Parathyroid adenoma (tissue), 2 donors: ENCODE results near the gene ASAP3.

Source experiments
- H2AFZ ChIP-seq: fragments of 300-600 bp; sonication (generic); one replicate; pipeline ENCODE4 v1.7.0; 2017; ENCODE audit warnings: antibody characterized with exemption, mild to moderate bottlenecking
- H3K27ac ChIP-seq: fragments of 300-600 bp; sonication (generic); one replicate; pipeline ENCODE4 v1.7.0; 2017
- H3K27me3 ChIP-seq: fragments of 300-600 bp; sonication (generic); one replicate; pipeline ENCODE4 v1.7.0; 2017; ENCODE audit warnings: low read length; ENCODE audit not compliant: control insufficient read depth, insufficient read depth
- H3K36me3 ChIP-seq: fragments of 300-600 bp; sonication (generic); one replicate; pipeline ENCODE4 v1.7.0; 2017; ENCODE audit warnings: low read length; ENCODE audit not compliant: control insufficient read depth, insufficient read depth
- H3K4me1 ChIP-seq: fragments of 300-600 bp; sonication (generic); one replicate; pipeline ENCODE4 v1.7.0; 2017; ENCODE audit warnings: control low read depth
- H3K4me2 ChIP-seq: fragments of 300-600 bp; sonication (generic); one replicate; pipeline ENCODE4 v1.7.0; 2017; ENCODE audit warnings: low read length
- H3K4me3 ChIP-seq: fragments of 300-600 bp; sonication (generic); one replicate; pipeline ENCODE4 v1.7.0; 2017; ENCODE audit warnings: low read depth, low read length
- H3K79me2 ChIP-seq: fragments of 300-600 bp; sonication (generic); one replicate; pipeline ENCODE4 v1.7.0; 2017; ENCODE audit warnings: control low read depth
- H3K9ac ChIP-seq: fragments of 300-600 bp; sonication (generic); one replicate; pipeline ENCODE4 v1.7.0; 2017; ENCODE audit warnings: mild to moderate bottlenecking
- H3K9me3 ChIP-seq: fragments of 300-600 bp; sonication (generic); one replicate; pipeline ENCODE4 v1.7.0; 2017; ENCODE audit warnings: low read length; ENCODE audit not compliant: control insufficient read depth
- CTCF ChIP-seq: fragments of 300-600 bp; sonication (generic); IDR thresholded peaks from one replicate; pipeline ENCODE4 v1.7.0; 2017; ENCODE audit warnings: antibody characterized with exemption, mild to moderate bottlenecking
- donor health status: primary hyperparathyroidism.

Gene ASAP3

GRCh38 chr1:23438545-23438944 is 45.4 kb downstream of the ASAP3 start:
- Histone ChIP-seq H3K27me3 (no peaks in the 10 kb centered on the region), H3K9me3 (no peaks in the 10 kb centered on the region), H3K36me3 (no peaks in the 10 kb centered on the region), H3K4me3 (no peak overlapping the region), H3K4me2 (no peak overlapping the region), H3K9ac (no peak overlapping the region), H3K4me1 (no peaks in the 10 kb centered on the region), H3K79me2 (no peaks in the 10 kb centered on the region), H2AFZ (no peak overlapping the region), H3K27ac (no peak overlapping the region)
- no peak for TF ChIP-seq CTCF

- H3K9me3 ChIP-seq = no peaks in the 10 kb centered on the region
- no peaks in the 10 kb centered on the region for H3K79me2 ChIP-seq
- H3K36me3 ChIP-seq = no peaks in the 10 kb centered on the region
- TF ChIP-seq CTCF = no peak
- no peak overlapping the region for H3K4me2 ChIP-seq
- no peak overlapping the region for H3K27ac ChIP-seq
- H3K4me1 ChIP-seq = no peaks in the 10 kb centered on the region
- H2AFZ ChIP-seq = no peak overlapping the region
- H3K9ac ChIP-seq = no peak overlapping the region
- H3K4me3 ChIP-seq = no peak overlapping the region
- no peaks in the 10 kb centered on the region for H3K27me3 ChIP-seq
These were observed 46.7 kb downstream of the ASAP3 start for GRCh38 chr1:23437355-23437664.

- no peak overlapping the region for H3K27ac ChIP-seq
These were observed 47.2 kb downstream of the ASAP3 start for GRCh38 chr1:23436520-23437354.

GRCh38 chr1:23434260-23434775 is 49.7 kb downstream of the ASAP3 start:
- Histone ChIP-seq H3K4me1 (no peaks in the 10 kb centered on the region), H3K9ac (no peak overlapping the region), H3K27ac (no peak overlapping the region), H3K27me3 (no peaks in the 10 kb centered on the region), H3K79me2 (no peaks in the 10 kb centered on the region), H2AFZ (no peak overlapping the region), H3K9me3 (no peaks in the 10 kb centered on the region), H3K36me3 (no peaks in the 10 kb centered on the region), H3K4me2 (no peak overlapping the region), H3K4me3 (no peak overlapping the region)
- TF ChIP-seq CTCF = no peak

More at GRCh38 chr1:23436520-23437354, 47.2 kb downstream of the ASAP3 start:
- no peak overlapping the region for H3K4me2 ChIP-seq
- no peaks in the 10 kb centered on the region for H3K79me2 ChIP-seq
- no peak for TF ChIP-seq CTCF
- no peak overlapping the region for H2AFZ ChIP-seq
- H3K27me3 ChIP-seq = no peaks in the 10 kb centered on the region
- no peak overlapping the region for H3K4me3 ChIP-seq
- H3K4me1 ChIP-seq = no peaks in the 10 kb centered on the region
- no peaks in the 10 kb centered on the region for H3K9me3 ChIP-seq
- H3K9ac ChIP-seq = no peak overlapping the region
- H3K36me3 ChIP-seq = no peaks in the 10 kb centered on the region

GRCh38 chr1:23433122-23433521 is 50.9 kb downstream of the ASAP3 start:
- no peak overlapping the region for H3K27ac ChIP-seq
- no peak overlapping the region for H3K4me2 ChIP-seq
- no peak overlapping the region for H2AFZ ChIP-seq
- no peak for TF ChIP-seq CTCF
- H3K36me3 ChIP-seq = no peaks in the 10 kb centered on the region
- H3K27me3 ChIP-seq = no peaks in the 10 kb centered on the region
- no peaks in the 10 kb centered on the region for H3K79me2 ChIP-seq
- H3K9ac ChIP-seq = no peak overlapping the region
- no peaks in the 10 kb centered on the region for H3K9me3 ChIP-seq
- H3K4me3 ChIP-seq = no peak overlapping the region
- H3K4me1 ChIP-seq = no peaks in the 10 kb centered on the region
